Right kidney (tissue), 1 donor: ENCODE measurements around the gene PTH1R.

Experiments
- DNase-seq: peaks from one replicate; pipeline ENCODE4 v3.0.0-alpha.2; 2016

The PTH1R gene

GRCh38 chr3:46898321-46899150 lies 21.0 kb downstream of the PTH1R start:
- no peak for DNase-seq

- DNase-seq: no peak
These were observed 21.9 kb downstream of the PTH1R start for GRCh38 chr3:46899151-46900006.

DNA sequence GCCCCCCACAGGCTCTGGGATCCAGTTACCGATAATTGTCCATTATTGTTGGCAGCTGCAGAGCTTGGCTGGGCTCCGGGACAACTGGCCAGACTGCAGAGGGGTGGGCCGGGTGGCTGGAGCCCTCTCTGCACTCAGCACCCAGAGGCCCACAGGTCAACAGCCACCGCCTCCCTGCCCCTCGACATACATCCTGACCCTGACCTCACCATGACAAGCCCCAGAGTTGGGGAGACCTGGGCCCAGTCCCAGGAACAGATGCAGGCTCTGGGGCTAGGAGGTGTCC lies 22.4 kb downstream of the PTH1R start:
- DNase-seq: no peak

DNA sequence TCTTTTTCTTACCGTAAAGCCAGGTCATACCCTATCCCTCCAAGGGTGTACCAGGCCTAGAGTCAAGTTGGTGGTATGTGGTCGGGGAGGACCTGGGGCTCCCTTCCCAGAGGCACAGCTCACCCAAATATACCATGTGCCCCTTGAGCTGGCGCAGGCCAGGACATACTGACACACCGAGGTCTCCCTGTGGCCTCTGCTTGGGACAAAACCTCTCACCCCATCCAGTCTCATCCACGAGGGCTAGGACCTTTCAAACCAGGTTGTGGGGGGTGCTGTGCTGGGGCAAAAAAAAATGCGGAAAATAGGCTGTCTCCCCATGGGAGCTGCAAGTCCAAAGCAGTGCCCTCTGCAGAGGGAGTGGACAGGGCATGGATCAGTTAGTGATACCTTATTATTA lies 22.8 kb downstream of the PTH1R start:
- no peak for DNase-seq

DNA sequence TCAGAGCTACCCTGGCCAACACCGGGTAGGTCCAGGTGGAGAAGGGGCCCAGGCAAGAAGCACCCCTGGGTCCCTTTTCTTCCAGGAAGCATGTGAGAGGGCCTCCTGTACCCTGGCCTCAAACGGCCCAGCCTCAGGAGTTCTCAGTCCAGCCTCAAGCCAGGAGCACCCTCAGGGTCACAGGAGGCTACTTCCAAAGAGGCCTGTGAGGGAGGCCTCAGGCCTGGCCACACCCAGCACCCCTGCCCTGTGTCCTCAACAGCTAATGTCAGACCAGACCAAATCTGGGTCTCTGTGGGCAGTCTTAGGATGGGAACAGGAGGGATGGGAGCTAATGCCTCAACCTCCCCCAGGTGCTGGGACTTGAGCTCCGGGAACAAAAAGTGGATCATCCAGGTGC lies 23.5 kb downstream of the PTH1R start:
- no peak for DNase-seq

GRCh38 chr3:46901591-46902187 lies 24.2 kb downstream of the PTH1R start:
- DNase-seq: no peak

DNA sequence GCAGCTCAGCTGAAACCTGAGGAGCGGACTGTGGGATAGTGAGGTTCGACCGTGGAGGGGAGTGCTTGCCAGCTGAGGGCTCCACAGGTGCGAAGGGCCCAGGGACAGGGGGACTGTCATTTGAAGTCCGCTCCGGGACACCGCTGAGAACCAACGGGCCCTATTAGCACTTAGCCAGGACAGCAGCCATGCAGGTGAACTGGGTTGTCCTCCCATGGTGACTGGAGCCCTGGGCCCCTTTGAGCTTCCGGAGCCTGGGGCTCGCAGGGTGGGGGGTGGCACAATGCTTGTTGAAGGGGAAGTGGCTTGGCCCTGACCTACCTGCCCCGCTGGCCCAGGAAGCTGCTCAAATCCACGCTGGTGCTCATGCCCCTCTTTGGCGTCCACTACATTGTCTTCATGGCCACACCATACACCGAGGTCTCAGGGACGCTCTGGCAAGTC lies 24.7 kb downstream of the PTH1R start:
- no peak for DNase-seq

DNA sequence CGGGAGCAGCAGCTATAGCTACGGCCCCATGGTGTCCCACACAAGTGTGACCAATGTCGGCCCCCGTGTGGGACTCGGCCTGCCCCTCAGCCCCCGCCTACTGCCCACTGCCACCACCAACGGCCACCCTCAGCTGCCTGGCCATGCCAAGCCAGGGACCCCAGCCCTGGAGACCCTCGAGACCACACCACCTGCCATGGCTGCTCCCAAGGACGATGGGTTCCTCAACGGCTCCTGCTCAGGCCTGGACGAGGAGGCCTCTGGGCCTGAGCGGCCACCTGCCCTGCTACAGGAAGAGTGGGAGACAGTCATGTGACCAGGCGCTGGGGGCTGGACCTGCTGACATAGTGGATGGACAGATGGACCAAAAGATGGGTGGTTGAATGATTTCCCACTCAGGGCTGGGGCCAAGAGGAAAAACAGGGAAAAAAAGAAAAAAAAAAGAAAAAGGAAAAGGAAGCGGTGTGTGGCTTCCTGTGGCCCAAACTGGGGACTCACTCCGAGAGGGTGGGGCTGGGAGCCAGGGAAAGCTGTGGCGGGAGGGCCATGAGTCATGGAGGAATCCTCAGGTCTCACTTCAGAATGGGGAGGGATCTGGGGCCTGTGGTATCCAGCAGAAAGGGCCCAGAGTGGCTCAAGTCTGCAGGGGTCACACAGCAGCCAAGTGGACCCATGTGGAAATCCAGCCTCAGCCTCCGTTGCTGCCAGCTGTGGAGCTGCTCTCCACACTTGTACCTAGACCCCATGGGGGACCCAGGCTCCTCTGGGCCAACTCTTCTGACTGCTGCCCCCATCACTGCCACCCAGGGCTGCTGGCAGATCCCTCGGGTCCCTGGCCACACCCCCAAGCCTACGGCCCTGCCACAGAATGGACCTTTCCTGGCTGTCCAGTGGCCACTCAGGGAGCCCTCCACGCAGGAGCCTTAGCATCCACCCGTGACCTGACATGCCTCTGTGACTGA lies 26.1 kb downstream of the PTH1R start:
- DNase-seq: no peak

DNA sequence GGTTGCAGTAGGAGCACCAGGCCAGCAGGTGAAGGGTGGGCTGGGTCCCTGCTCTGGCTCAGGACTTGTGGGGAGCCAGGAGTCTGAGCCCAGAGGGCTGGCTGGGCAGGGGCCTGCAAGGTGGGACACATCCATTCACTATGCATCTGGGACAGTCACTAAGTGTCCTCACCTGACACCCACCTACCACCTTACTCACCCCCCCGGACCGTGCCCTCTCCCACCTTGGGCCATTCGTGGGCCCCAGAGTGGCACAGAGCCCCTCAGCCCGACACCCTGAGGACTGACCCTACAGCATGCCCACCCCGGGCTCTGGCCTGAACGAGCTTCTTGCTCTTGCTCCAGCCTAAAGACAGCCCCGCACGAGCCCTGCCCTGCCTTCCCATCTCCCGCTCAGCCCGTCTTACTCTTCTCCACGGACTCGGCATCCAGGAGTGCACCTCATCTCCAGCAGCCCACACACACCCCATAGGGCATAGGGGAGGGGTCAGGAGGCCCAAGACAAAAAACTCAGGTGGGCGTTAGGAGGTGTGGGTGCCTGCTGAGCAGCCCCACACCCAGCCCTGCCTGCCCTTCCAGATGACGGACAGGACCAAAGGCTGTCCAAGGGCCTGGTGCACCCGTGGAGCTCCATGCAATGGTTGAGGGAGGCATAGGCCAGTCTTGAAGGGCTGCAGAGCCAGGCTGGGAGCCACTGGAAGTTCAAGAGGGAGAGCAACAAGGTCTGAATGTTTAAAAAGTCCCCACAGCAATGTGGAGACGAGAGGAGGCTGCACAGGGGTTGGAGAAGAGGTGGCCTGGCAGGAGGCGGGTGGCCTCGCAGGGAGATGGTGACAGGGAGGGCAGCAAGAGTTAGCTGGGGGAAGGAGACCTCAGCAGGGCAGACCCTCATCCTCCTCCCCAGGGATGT lies 27.0 kb downstream of the PTH1R start:
- no peak for DNase-seq

GRCh38 chr3:46905213-46905560 lies 27.7 kb downstream of the PTH1R start:
- DNase-seq: no peak

DNA sequence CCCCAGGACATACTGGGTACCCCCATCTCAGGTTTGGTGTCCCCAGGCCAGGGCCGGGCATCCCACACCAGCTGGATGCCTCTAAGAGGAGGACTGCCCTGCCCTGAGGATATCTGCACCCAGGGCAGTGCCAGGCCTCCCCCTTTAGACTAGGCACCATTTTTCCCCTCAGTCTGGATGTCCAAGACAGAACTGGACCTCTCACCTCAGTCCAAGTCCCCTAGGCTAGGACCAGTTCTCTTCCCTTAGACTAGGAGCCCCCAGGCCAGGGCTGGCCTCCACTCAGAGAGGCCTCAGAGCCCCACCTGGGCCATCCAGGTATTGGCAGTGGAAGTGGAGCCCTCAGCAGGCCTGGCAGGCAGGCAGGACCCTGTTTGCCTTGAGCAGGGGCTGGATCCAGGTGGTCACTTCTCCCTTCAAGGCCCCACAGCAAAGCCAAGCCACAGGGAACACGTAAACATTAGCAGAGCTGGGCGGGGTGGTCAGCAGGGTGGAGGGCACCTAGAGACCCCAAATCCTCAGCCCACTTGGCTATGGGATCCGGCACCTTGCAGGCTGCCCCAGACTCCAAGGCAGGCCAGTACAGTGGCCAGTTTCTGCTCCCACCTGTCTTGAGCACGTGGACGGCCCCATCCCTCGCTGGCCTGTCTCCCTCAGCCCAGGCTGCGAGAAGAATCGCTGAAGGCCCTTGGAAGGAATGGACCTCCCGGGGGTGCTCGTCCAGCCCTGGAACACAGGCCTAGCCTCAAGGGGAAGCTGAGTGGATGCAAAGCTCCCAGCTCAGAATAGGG lies 28.3 kb downstream of the PTH1R start:
- no peak for DNase-seq

DNA sequence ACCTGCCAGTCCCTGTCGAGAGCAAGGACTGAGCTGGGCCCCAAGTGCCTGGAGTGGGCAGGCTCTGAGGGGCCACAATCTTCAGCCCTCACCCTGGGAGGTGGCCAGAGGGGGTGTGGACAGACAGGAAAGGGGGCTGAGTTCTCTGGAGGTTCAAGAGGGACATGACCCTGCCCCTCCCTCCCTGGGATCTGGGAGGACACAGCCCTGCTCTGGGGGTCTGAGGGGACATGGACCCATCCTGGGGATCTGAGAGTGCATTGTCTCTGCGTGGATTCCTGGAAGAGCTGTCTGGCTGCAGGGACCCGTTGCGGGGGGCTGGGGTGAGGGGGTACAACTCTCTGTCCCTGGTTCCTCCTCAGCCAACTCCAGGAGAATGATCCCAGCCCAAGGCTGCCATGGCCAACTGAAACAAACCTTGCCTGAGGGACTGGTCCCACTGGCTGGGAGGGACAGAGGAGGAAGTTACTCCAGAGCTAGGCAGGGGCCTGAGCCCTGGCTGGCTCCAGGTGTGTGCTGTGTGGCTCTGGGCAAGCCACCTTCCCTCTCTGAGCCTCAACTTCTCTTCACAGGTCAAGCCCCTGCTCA lies 29.0 kb downstream of the PTH1R start:
- DNase-seq: no peak

DNA sequence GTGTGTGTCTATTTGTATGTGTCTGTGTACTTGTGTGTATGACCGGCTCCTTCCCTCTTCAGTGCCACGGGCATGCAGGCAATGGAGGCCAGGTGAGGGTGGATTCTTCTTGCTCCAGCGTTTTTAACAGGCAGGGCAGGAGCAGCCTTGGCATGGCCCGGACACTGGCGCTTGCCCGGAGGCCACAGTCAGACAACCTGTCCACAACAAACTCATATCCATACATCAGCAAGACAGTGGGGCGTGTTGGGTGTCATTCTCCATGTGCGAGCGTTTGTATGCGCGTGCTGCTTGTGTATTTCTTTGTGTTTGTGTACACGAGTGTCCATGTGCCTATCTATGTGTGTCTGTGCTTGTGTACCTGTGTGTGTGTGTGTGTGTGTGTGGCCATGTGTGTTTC lies 29.8 kb downstream of the PTH1R start:
- DNase-seq: no peak

- no peak for DNase-seq
These were observed 30.4 kb downstream of the PTH1R start for GRCh38 chr3:46907960-46908293.

DNA sequence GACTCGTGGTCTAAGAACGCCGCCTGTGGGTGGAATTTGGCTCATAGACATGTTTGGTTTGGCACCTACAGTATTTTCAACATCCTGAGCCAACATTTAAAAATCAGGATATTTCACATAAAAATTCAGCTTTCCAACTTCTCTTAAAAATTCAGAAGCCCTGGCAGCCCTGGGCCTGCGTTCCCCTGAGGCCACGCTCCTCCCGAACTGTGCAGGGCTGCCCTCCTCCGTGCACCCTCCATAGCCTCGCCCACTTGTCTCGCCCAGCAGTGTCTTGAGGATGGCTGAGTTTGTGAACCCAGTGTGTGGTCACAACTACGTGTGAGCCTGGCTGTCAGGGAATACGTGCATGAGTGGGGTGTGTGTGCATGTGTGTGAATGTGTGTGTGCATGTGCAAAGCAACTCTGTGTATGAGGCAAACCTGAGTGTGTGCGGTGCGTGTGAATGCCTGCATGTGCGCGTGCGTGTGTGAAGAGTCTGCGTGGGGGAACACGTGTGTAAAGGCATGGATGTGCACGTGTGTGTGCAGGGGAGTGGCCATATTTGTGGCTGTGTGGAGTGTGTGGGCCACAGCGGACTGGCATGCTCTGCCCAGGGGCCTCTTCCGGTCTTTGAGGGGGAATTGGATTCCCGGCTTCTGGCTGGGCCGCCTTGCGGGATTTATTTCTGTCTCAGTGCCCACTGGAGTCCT lies 30.9 kb downstream of the PTH1R start:
- DNase-seq: no peak

- DNase-seq: no peak
These were observed 31.5 kb downstream of the PTH1R start for GRCh38 chr3:46908986-46909534.

DNA sequence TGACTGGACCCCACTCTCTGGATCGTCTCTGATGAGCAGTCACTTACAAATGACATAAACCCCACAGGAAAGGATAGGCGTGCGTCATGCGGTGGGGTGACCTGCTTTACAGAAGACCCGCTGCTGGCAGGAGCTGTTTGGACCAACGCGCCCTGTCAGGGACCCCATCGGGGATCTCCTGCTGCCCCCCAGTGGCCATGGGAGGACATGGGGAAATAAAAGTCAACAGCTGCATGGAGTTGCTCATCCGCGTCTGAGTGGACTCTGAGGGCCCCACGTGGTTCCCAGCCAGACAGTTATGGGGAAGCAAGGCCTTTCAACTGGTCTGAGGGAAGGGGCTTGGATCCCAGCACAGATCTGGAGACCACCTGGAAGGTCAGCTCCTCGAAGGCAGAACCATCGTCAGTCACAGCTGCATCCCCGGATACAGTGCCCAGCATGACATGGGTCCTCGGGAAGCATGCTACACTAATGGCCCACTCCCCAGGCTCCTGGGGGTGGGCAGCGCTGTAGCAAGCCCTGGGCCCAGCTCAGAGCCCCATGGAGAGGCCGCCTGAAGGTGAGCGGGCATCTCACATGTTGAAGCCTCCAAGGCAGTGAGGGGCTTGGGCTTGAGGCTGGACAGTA lies 32.1 kb downstream of the PTH1R start:
- DNase-seq: peak; percentile 70

DNA sequence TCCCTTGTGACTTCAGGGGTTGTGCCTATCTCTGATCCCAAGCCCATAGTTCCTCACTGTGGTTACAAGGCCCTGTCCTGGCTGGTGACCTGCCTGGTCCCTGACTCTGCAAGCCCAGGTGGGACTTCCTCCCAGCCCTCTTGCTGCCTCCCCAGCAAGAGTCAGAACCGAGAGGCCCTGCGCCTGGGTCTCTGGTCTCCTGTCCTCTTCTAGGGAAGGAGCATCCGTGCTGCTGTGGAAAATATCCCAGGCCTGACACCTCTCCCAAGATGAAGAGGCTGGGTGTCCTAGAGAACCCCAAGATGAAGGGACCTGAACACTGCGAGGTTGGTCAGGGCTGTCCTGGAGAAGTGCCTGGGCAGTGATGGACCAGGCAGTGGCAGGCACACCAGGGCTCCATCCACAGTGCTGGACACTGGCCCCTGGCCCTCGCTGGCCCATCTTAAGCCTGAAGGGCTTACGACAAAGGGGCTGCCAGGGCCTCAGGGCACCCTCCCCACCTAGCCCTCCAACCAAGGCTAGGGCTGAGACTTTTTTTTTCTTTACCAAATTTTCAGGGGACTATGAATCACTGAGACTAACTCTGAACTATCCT lies 32.7 kb downstream of the PTH1R start:
- DNase-seq: no peak
